Endothelial cell of umbilical vein (primary cell): ENCODE measurements around the gene TRNAU1AP.

ENCODE experiments used
- CTCF ChIP-seq, 2 donors: IDR thresholded peaks; 1 replicate in 1 of 2; 2 replicates in 1 of 2; pipeline ENCODE4 v1.5.1; 2011; ENCODE audit warnings: low read length in 2 of 2, mild to moderate bottlenecking in 2 of 2, moderate library complexity in 2 of 2, control low read depth in 1 of 2, inconsistent platforms in 1 of 2, low read depth in 1 of 2; ENCODE audit not compliant: insufficient read depth in 1 of 2; ENCODE audit errors: extremely low read depth in 1 of 2
- POLR2A ChIP-seq: IDR thresholded peaks from 2 replicates; pipeline ENCODE4 v1.6.1; 2012; ENCODE audit warnings: low read depth, mild to moderate bottlenecking, control low read depth, low read length
- POLR2AphosphoS5 ChIP-seq: IDR thresholded peaks from 2 replicates; pipeline ENCODE4 v1.6.1; 2012; ENCODE audit warnings: low read depth, mild to moderate bottlenecking, control low read depth, low read length, moderate library complexity; ENCODE audit not compliant: insufficient read depth

- TF ChIP-seq CTCF (IDR thresholded peaks at IDR 0.05; ENCODE audit: extremely low read depth in 1 of 2, insufficient read depth in 1 of 2, low read depth in 1 of 2, low read length in 2 of 2) = no peak
- TF ChIP-seq POLR2AphosphoS5 = no peak
- TF ChIP-seq POLR2A = no peak
These were observed 42.7 kb downstream of the TRNAU1AP start for GRCh38 chr1:28595412-28596191.
